ENCODE measurements around the gene PTGS1. TPM values are rescaled to one million over a fixed set of nuclear protein-coding genes. Genes with fewer than 3 reads are reported as not detected.
A peak's percentile ranks its signal among the peaks of the same experiment; 100 is the strongest.
"Not testable (repeated sequence)": the region's sequence is repeated elsewhere in the genome, so short reads cannot be mapped to it uniquely, and the experiment has no call there.

The PTGS1 gene
- 1.8 TPM in 2 replicates for total RNA-seq (2021)
- Bru-seq, nascent RNA, result percentile 24 among the genes with signal in this experiment
- percentile 27 among the genes with signal in this experiment for BruChase-seq, experiment 1, labeled RNA remaining after a 2-hour chase
- BruChase-seq, experiment 2, labeled RNA remaining after a 6-hour chase, result percentile 38 among the genes with signal in this experiment
- long read RNA-seq, full-length matches to known transcripts, result 5 of 6 reads
- long read RNA-seq, partial matches to known transcripts, result 0 of 6 reads
- long read RNA-seq, other reads (novel, unspliced or antisense), result 1 of 6 reads

- Histone ChIP-seq H3K27ac (no peak within 1 kb of the TSS), H3K4me2 (no peak within 1 kb of the TSS), H3K9me2 (ENCODE audit: insufficient read depth) (no peaks in the 10 kb centered on the region), H3K9me3 (ENCODE audit: insufficient read depth, low read depth) (no peaks in the 10 kb centered on the region), H2AFZ (no peak within 1 kb of the TSS), H3F3A (ENCODE audit: insufficient read depth, low read depth) (no peaks in the 10 kb centered on the region), H3K79me2 (ENCODE audit: low read depth) (no peaks in the 10 kb centered on the region), H4K20me1 (ENCODE audit: insufficient read depth) (no peaks in the 10 kb centered on the region), H3K4me3 (no peak within 1 kb of the TSS), H3K27me3 (ENCODE audit: insufficient read depth, low read depth) (peaks cover 25% of the 10 kb centered on the region; the same call in 1 of the 2 replicates), H3K4me1 (replicated peaks; ENCODE audit: insufficient read depth) (0 out of 2 replicates have a peak, but pooled peaks cover 6% of the 10 kb centered on the region), H3K36me3 (ENCODE audit: low read depth) (no peaks in the 10 kb centered on the region)
- DNase-seq, result peak in 1 of 2 experiments; percentile 43
- ChIA-PET POLR2A (ENCODE audit: unreplicated experiment) (interaction anchor here (0.5 kb wide), 1 partner anchor 92 kb away, joined by 15 read pairs; no protein-coding TSS in a partner anchor), CTCF (no interaction called here)
- no TSS peak for BruUV-seq (replicated peaks)
- intact Hi-C loops (cut with micrococcal nuclease; ENCODE audit: unreplicated experiment), result no loop called here
- no peak for TF ChIP-seq CTCF (conservative IDR thresholded peaks at IDR 0.05)
- no peak for TF ChIP-seq EZH2 (IDR thresholded peaks at IDR 0.05; ENCODE audit: low read depth)
These were observed at the start of gene PTGS1 for GRCh38 chr9:122370869-122371755. PTGS1 (plus strand) TSS chr9:122371024; CDS start chr9:122371085, 61 bp downstream.

- no peak for DNase-seq
- CTCF ChIA-PET, result no interaction called here
These were observed 48.3 kb upstream of the PTGS1 start for GRCh38 chr9:122322553-122322952.

GRCh38 chr9:122324665-122325064 lies 46.2 kb upstream of the PTGS1 start:
- H3K27ac ChIP-seq; intact Hi-C loops (cut with micrococcal nuclease; ENCODE audit: unreplicated experiment); H3K9me2 ChIP-seq (ENCODE audit: insufficient read depth); H3K9me3 ChIP-seq (ENCODE audit: insufficient read depth, low read depth); BruUV-seq (replicated peaks); H3K4me1 ChIP-seq (replicated peaks; ENCODE audit: insufficient read depth); H3K36me3 ChIP-seq (ENCODE audit: low read depth); CTCF ChIA-PET; H2AFZ ChIP-seq; H3F3A ChIP-seq (ENCODE audit: insufficient read depth, low read depth); H3K4me2 ChIP-seq; DNase-seq; H3K79me2 ChIP-seq (ENCODE audit: low read depth); H3K27me3 ChIP-seq (ENCODE audit: insufficient read depth, low read depth); H3K4me3 ChIP-seq: not testable (repeated sequence)
- H4K20me1 ChIP-seq (ENCODE audit: insufficient read depth), result peaks cover 11% of the 10 kb centered on the region
- POLR2A ChIA-PET (ENCODE audit: unreplicated experiment), result interaction anchor here (0.6 kb wide), 1 partner anchor 503 kb away, joined by 4 read pairs; no protein-coding TSS in a partner anchor

More at GRCh38 chr9:122322553-122322952, 48.3 kb upstream of the PTGS1 start:
- Histone ChIP-seq H3K36me3 (ENCODE audit: low read depth) (0 out of 2 replicates have a peak, but pooled peaks cover 6% of the 10 kb centered on the region), H2AFZ (no peak overlapping the region), H3F3A (ENCODE audit: insufficient read depth, low read depth) (no peaks in the 10 kb centered on the region), H3K27ac (no peak overlapping the region), H3K27me3 (ENCODE audit: insufficient read depth, low read depth) (no peaks in the 10 kb centered on the region), H3K4me3 (no peak overlapping the region), H3K4me1 (replicated peaks; ENCODE audit: insufficient read depth) (no peaks in the 10 kb centered on the region), H3K4me2 (no peak overlapping the region), H3K9me2 (ENCODE audit: insufficient read depth) (no peaks in the 10 kb centered on the region), H3K79me2 (ENCODE audit: low read depth) (no peaks in the 10 kb centered on the region), H3K9me3 (ENCODE audit: insufficient read depth, low read depth) (no peaks in the 10 kb centered on the region), H4K20me1 (ENCODE audit: insufficient read depth) (peaks cover 12% of the 10 kb centered on the region)
- intact Hi-C loops (cut with micrococcal nuclease; ENCODE audit: unreplicated experiment), result no loop called here
- POLR2A ChIA-PET (ENCODE audit: unreplicated experiment), result no interaction called here
- no TSS peak for BruUV-seq (replicated peaks)
- no peak for TF ChIP-seq EZH2 (IDR thresholded peaks at IDR 0.05; ENCODE audit: low read depth)
- no peak for TF ChIP-seq CTCF (conservative IDR thresholded peaks at IDR 0.05)
